ENCODE data around the gene PDE4D.

DNA sequence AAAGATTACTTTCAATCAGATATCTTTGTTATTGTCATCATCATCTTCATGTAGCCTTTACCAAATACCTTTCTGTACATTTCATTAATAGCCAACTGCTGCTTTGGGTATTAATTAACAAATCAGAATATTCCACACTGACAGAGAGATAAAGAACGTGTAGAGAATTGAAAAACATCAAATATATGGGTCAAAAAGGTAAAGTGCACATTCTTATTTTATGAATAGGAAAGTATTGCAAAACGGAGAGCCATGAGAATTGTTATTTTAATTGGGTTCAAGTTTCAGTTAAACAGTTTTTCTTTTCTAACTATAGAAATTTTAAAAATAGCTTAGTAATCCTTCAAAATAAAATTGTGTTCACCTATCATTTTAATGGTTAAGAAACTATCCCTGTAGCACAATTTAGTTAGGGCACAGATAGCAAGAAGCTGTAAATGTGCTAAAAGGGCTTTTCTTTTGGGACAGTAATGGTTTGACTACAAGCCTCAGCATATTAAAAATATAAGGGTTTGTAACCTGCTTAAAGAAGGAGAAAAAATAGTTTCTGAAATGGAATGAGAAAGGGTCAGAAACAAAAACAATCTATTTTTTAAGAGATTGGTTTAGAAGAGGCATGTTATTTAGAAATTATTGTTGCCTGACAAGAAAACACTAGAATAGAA, 62.9 kb downstream of the PDE4D start:
- TF ChIP-seq, protein P1, sequence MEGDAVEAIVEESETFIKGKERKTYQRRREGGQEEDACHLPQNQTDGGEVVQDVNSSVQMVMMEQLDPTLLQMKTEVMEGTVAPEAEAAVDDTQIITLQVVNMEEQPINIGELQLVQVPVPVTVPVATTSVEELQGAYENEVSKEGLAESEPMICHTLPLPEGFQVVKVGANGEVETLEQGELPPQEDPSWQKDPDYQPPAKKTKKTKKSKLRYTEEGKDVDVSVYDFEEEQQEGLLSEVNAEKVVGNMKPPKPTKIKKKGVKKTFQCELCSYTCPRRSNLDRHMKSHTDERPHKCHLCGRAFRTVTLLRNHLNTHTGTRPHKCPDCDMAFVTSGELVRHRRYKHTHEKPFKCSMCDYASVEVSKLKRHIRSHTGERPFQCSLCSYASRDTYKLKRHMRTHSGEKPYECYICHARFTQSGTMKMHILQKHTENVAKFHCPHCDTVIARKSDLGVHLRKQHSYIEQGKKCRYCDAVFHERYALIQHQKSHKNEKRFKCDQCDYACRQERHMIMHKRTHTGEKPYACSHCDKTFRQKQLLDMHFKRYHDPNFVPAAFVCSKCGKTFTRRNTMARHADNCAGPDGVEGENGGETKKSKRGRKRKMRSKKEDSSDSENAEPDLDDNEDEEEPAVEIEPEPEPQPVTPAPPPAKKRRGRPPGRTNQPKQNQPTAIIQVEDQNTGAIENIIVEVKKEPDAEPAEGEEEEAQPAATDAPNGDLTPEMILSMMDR (IDR thresholded peaks at IDR 0.05): no peak
- TF ChIP-seq EZH2phosphoT487 (IDR thresholded peaks at IDR 0.05) (no peak), EZH2 (IDR thresholded peaks at IDR 0.05) (no peak)

All from neural progenitor cell (in vitro differentiated cells).